ENCODE results near the gene FGF12.

FGF12 gene

GRCh38 chr3:192371870-192372400 is 355.4 kb downstream of the FGF12 start:
- POLR2A ChIA-PET, result no interaction called here
- CTCF ChIA-PET, result interaction anchor here (1.0 to 1.4 kb wide), 6 partner anchors 9 to 1199 kb away, joined by 3 to 4 read pairs (median 3); no protein-coding TSS in a partner anchor
- DNase-seq (ENCODE audit: extremely low spot score), result no peak
- no peak for TF ChIP-seq CTCF (IDR thresholded peaks at IDR 0.05; ENCODE audit: control extremely low read depth, extremely low read depth, low read depth, missing control alignments)

- no peak for DNase-seq (ENCODE audit: extremely low spot score)
- TF ChIP-seq CTCF (IDR thresholded peaks at IDR 0.05; ENCODE audit: control extremely low read depth, extremely low read depth, low read depth, missing control alignments), result no peak
- POLR2A ChIA-PET, result no interaction called here
- CTCF ChIA-PET, result no interaction called here
These were observed 359.7 kb downstream of the FGF12 start for GRCh38 chr3:192367616-192368015.

- CTCF ChIA-PET, result no interaction called here
- no peak for DNase-seq (ENCODE audit: extremely low spot score)
- POLR2A ChIA-PET, result no interaction called here
- no peak for TF ChIP-seq CTCF (IDR thresholded peaks at IDR 0.05; ENCODE audit: control extremely low read depth, extremely low read depth, low read depth, missing control alignments)
These were observed 360.4 kb downstream of the FGF12 start for GRCh38 chr3:192366916-192367315.

- ChIA-PET POLR2A (no interaction called here), CTCF (interaction anchor here (1.3 kb wide), 1 partner anchor 14 kb away, joined by 4 read pairs; no protein-coding TSS in a partner anchor)
- no peak for TF ChIP-seq CTCF (IDR thresholded peaks at IDR 0.05; ENCODE audit: control extremely low read depth, extremely low read depth, low read depth, missing control alignments)
- DNase-seq (ENCODE audit: extremely low spot score), result no peak
These were observed 361.8 kb downstream of the FGF12 start for GRCh38 chr3:192365571-192365970.

GRCh38 chr3:192364316-192364715 is 363.0 kb downstream of the FGF12 start:
- ChIA-PET CTCF (interaction anchor here (1.7 kb wide), 1 partner anchor 12 kb away, joined by 3 read pairs; no protein-coding TSS in a partner anchor), POLR2A (no interaction called here)
- DNase-seq (ENCODE audit: extremely low spot score), result no peak
- TF ChIP-seq CTCF (IDR thresholded peaks at IDR 0.05; ENCODE audit: control extremely low read depth, extremely low read depth, low read depth, missing control alignments), result no peak

- CTCF ChIA-PET, result no interaction called here
- TF ChIP-seq CTCF (IDR thresholded peaks at IDR 0.05; ENCODE audit: control extremely low read depth, extremely low read depth, low read depth, missing control alignments), result no peak
- POLR2A ChIA-PET, result no interaction called here
- no peak for DNase-seq (ENCODE audit: extremely low spot score)
These were observed 372.7 kb downstream of the FGF12 start for GRCh38 chr3:192354687-192355086.

Measured in GM10248 (cell line).